ENCODE measurements around the gene ZNF184. TPM values are rescaled to one million over a fixed set of nuclear protein-coding genes. Genes with fewer than 3 reads are reported as not detected.

The ZNF184 gene
- total and polyA plus RNA-seq, 9 of the 15 experiments (the other 6 are each of a cell fraction or from before 2014, with no cell fraction given), result 7.6 to 22.2 (median 12.8) TPM

- no peak for TF ChIP-seq E2F1 (CRISPR knock-in tag; IDR thresholded peaks at IDR 0.05)
- 0 out of 2 replicates have a peak, but pooled peaks have one; percentile 26 for TF ChIP-seq MAFG (tag; conservative IDR thresholded peaks at IDR 0.05)
- TF ChIP-seq ZNF316 (IDR thresholded peaks at IDR 0.05), result peak; percentile 69
- no peak for TF ChIP-seq FOXA1 (IDR thresholded peaks at IDR 0.05; ENCODE audit: borderline replicate concordance)
- no peak for TF ChIP-seq CBX1 (IDR thresholded peaks at IDR 0.05; ENCODE audit: low read depth)
- TF ChIP-seq FOXA3 (CRISPR knock-in tag; conservative IDR thresholded peaks at IDR 0.05 in 1 of 2, IDR thresholded peaks at IDR 0.05 in 1 of 2), result no peak
- no peak for TF ChIP-seq PHF20 (IDR thresholded peaks at IDR 0.05; ENCODE audit: partially characterized antibody)
- no peak for TF ChIP-seq ZNF239 (CRISPR knock-in tag; IDR thresholded peaks at IDR 0.05)
- no peak for TF ChIP-seq RBM17 (IDR thresholded peaks at IDR 0.05; ENCODE audit: borderline replicate concordance, low read depth, low read length)
- no peak for TF ChIP-seq TRIM25 (IDR thresholded peaks at IDR 0.05; ENCODE audit: borderline replicate concordance)
- no peaks in the 10 kb centered on the region for H3K27me3 ChIP-seq (ENCODE audit: control insufficient read depth in 2 of 2, insufficient read depth in 2 of 2, low read length in 2 of 2)
- H2AFZ ChIP-seq (ENCODE audit: low read depth, low read length), result no peak overlapping the region
- DNase-seq (ENCODE audit: extremely low read depth in 1 of 4, low spot score in 3 of 4), result no peak
- H4K20me1 ChIP-seq (replicated peaks; ENCODE audit: control insufficient read depth, insufficient read depth, low read length), result no peaks in the 10 kb centered on the region
- no TSS peak for BruUV-seq (replicated peaks)
- no peak overlapping the region for H3K4me2 ChIP-seq (ENCODE audit: insufficient read depth, low read length)
- ChIA-PET POLR2A (interaction anchor here (1.1 to 2.4 kb wide), 3 partner anchors 10 to 824 kb away, joined by 3 to 35 read pairs (median 3); no protein-coding TSS in a partner anchor), CTCF (ENCODE audit: low intra/inter-chr PET ratio) (no interaction called here)
- peaks cover 3% of the 10 kb centered on the region; the same call in 1 of the 2 replicates for H3K9me3 ChIP-seq (replicated peaks; ENCODE audit: control insufficient read depth, insufficient read depth, low read depth, low read length)
- no peak for ATAC-seq
- H3K9me1 ChIP-seq (ENCODE audit: control insufficient read depth, insufficient read depth, low read length), result no peaks in the 10 kb centered on the region
- in situ Hi-C loops (cut with MboI), result loop anchor here (5.0 kb wide), 1 partner anchor 90 kb away; no protein-coding TSS in a partner anchor
- no peaks in the 10 kb centered on the region for H3K36me3 ChIP-seq (ENCODE audit: control insufficient read depth, insufficient read depth, low read length)
- H3K4me3 ChIP-seq, result no peak overlapping the region
- H3K9ac ChIP-seq (ENCODE audit: insufficient read depth in 1 of 2, low read depth in 2 of 2, low read length in 2 of 2), result no peak overlapping the region
- FAIRE-seq, result no peak
- WGBS (ENCODE audit: insufficient coverage, low coverage, missing lambda C conversion rate), result 72% methylated on average over 5 of the region's 5 CpGs
- intact Hi-C loops (cut with micrococcal nuclease), result no loop called here
- H3K79me2 ChIP-seq (ENCODE audit: control insufficient read depth, insufficient read depth, low read length), result no peaks in the 10 kb centered on the region
- H3K27ac ChIP-seq (ENCODE audit: extremely low read depth, low read depth, low read length), result no peak overlapping the region
- H3K4me1 ChIP-seq (replicated peaks in 1 of 2; ENCODE audit: control insufficient read depth in 2 of 2, insufficient read depth in 2 of 2, low read length in 2 of 2), result peaks cover 4 to 7% of the 10 kb centered on the region in 2 experiments; a peak in 2 of 5 replicates
Observed at GRCh38 chr6:27517238-27517637, 44.3 kb upstream of the ZNF184 start.

Data from K562 (cell line).